Common myeloid progenitor, CD34-positive (primary cell): ENCODE results near the gene NME4.
A peak's percentile ranks its signal among the peaks of the same experiment; 100 is the strongest.

ENCODE experiments used
- CTCF ChIA-PET: fragments of 350-600 bp; sonication (Branson Sonifier 250); formaldehyde crosslinking; loops from one replicate; lab custom pipeline; 2021; ENCODE audit warnings: antibody characterized with exemption; lab: Charles Lee
- POLR2A ChIA-PET: fragments of 350-600 bp; sonication (Branson Sonifier 250); formaldehyde crosslinking; loops from one replicate; lab custom pipeline; 2021; ENCODE audit warnings: antibody characterized with exemption; lab: Charles Lee
- DNase-seq, 3 donors: peaks; one replicate each; pipeline versions ENCODE4 v3.0.0 to v3.0.0-alpha.2; 2013
- H3K27ac ChIP-seq, 2 experiments: 1 replicate in 1 of 2; 2 replicates in 1 of 2; pipeline ENCODE4 v1.7.0; 2013; ENCODE audit warnings: inconsistent platforms in 2 of 2, low read length in 2 of 2, mild to moderate bottlenecking in 2 of 2, low read depth in 1 of 2, moderate library complexity in 1 of 2; ENCODE audit not compliant: severe bottlenecking in 2 of 2, insufficient read depth in 1 of 2, poor library complexity in 1 of 2
- H3K27me3 ChIP-seq, 5 experiments: replicated peaks in 2 of 5; 1 replicate in 3 of 5; 2 replicates in 2 of 5; pipeline versions ENCODE4 v1.6.1 to v1.7.0; 2013; ENCODE audit warnings: low read length in 4 of 5, mild to moderate bottlenecking in 2 of 5, moderate library complexity in 2 of 5, inconsistent platforms in 1 of 5; ENCODE audit not compliant: insufficient read depth in 5 of 5, control insufficient read depth in 4 of 5
- H3K36me3 ChIP-seq, 4 experiments: 1 replicate in 2 of 4; 2 replicates in 2 of 4; pipeline versions ENCODE4 v1.6.1 to v1.7.0; 2013; ENCODE audit warnings: low read length in 3 of 4, control low read depth in 1 of 4, mild to moderate bottlenecking in 1 of 4; ENCODE audit not compliant: control insufficient read depth in 4 of 4, insufficient read depth in 4 of 4
- H3K4me1 ChIP-seq, 4 experiments: 1 replicate in 3 of 4; 2 replicates in 1 of 4; pipeline versions ENCODE4 v1.6.1 to v1.7.1; 2013; ENCODE audit warnings: low read length in 3 of 4, mild to moderate bottlenecking in 3 of 4, control low read depth in 1 of 4, inconsistent platforms in 1 of 4, moderate library complexity in 1 of 4; ENCODE audit not compliant: control insufficient read depth in 4 of 4, insufficient read depth in 4 of 4; ENCODE audit errors: control extremely low read depth in 1 of 4
- H3K4me3 ChIP-seq, 7 experiments: 1 replicate in 4 of 7; 2 replicates in 3 of 7; pipeline versions ENCODE4 v1.5.1 to v1.7.0; 2013; ENCODE audit warnings: mild to moderate bottlenecking in 7 of 7, low read length in 6 of 7, moderate library complexity in 6 of 7, inconsistent platforms in 2 of 7, low read depth in 2 of 7, control low read depth in 1 of 7; ENCODE audit not compliant: insufficient read depth in 4 of 7, control insufficient read depth in 1 of 7; ENCODE audit errors: extremely low read depth in 1 of 7
- H3K9me3 ChIP-seq, 5 experiments: 1 replicate in 4 of 5; 2 replicates in 1 of 5; pipeline versions ENCODE4 v1.6.1 to v1.7.1; 2013; ENCODE audit warnings: low read length in 4 of 5, mild to moderate bottlenecking in 2 of 5, inconsistent platforms in 1 of 5, low read depth in 1 of 5, moderate library complexity in 1 of 5; ENCODE audit not compliant: control insufficient read depth in 4 of 5, insufficient read depth in 2 of 5; ENCODE audit errors: control extremely low read depth in 1 of 5
- WGBS: methylation state at CpG from one replicate; pipeline ENCODE4 v1.1.5; 2013; ENCODE audit not compliant: insufficient coverage; 5-methylcytosine and 5-hydroxymethylcytosine counted together

The NME4 gene

GRCh38 chr16:400061-400591 is 3.1 kb downstream of the NME4 start:
- DNase-seq, result no peak
- Histone ChIP-seq H3K4me3 (peak overlapping the region in 6 of 7 experiments; percentile 69 to 92 (median 82)), H3K27me3 (no peaks in the 10 kb centered on the region), H3K4me1 (peaks cover 5 to 52% (median 43%) of the 10 kb centered on the region in 4 experiments), H3K27ac (peak overlapping the region in 1 of 2 experiments; percentile 83), H3K36me3 (peaks cover 0 to 29% (median 6%) of the 10 kb centered on the region in 4 experiments), H3K9me3 (no peaks in the 10 kb centered on the region)
- CTCF ChIA-PET, result interaction anchor here (1.1 to 2.4 kb wide), 3 partner anchors 30 to 44 kb away, joined by 3 to 9 read pairs (median 4); partner anchors contain the start of gene MRPL28
- POLR2A ChIA-PET, result interaction anchor here (0.6 to 1.0 kb wide), 2 partner anchors 25 to 105 kb away, joined by 3 to 4 read pairs; partner anchors contain the start of gene RAB11FIP3
- WGBS, result 73% methylated on average over 6 of the region's 10 CpGs

- WGBS, result under 1% methylated on average over 67 of the region's 91 CpGs
- H3K27me3 ChIP-seq, result no peaks in the 10 kb centered on the region
- POLR2A ChIA-PET, result interaction anchor here (0.6 to 0.7 kb wide), 3 partner anchors 77 to 792 kb away, joined by 3 to 4 read pairs (median 3); no protein-coding TSS in a partner anchor
- H3K4me1 ChIP-seq, result peaks cover 0 to 41% (median 33%) of the 10 kb centered on the region in 4 experiments
- peak within 1 kb of the TSS; percentile 69 to 92 (median 80) for H3K4me3 ChIP-seq
- no peaks in the 10 kb centered on the region for H3K9me3 ChIP-seq
- peaks cover 0 to 29% (median 6%) of the 10 kb centered on the region in 4 experiments for H3K36me3 ChIP-seq
- CTCF ChIA-PET, result interaction anchor here (1.5 to 2.4 kb wide), 2 partner anchors 31 to 39 kb away, joined by 4 to 9 read pairs; partner anchors contain the start of gene MRPL28
- H3K27ac ChIP-seq, result peak within 1 kb of the TSS; percentile 66 to 83
- peak; percentile 89 to 94 (median 93) for DNase-seq
Observed at GRCh38 chr16:401468-402348, 4.7 kb downstream of the NME4 start, which contains the start of gene DECR2. TSS of gene DECR2 (plus strand) at chr16:401885. CDS start at chr16:401964, 79 bp downstream.

GRCh38 chr16:404971-405486 is 8.0 kb downstream of the NME4 start:
- 93% methylated on average over 10 of the region's 12 CpGs for WGBS
- no peaks in the 10 kb centered on the region for H3K27me3 ChIP-seq
- no peaks in the 10 kb centered on the region for H3K9me3 ChIP-seq
- H3K4me1 ChIP-seq, result peaks cover 0 to 16% (median 11%) of the 10 kb centered on the region in 4 experiments
- H3K4me3 ChIP-seq, result no peak overlapping the region
- no peak for DNase-seq
- ChIA-PET POLR2A (no interaction called here), CTCF (no interaction called here)
- H3K27ac ChIP-seq, result no peak overlapping the region
- peaks cover 0 to 7% (median 0%) of the 10 kb centered on the region in 4 experiments for H3K36me3 ChIP-seq

- POLR2A ChIA-PET, result no interaction called here
Observed at GRCh38 chr16:405548-406506, 8.8 kb downstream of the NME4 start.

GRCh38 chr16:407253-407652 is 10.3 kb downstream of the NME4 start:
- DNase-seq, result no peak
- H3K36me3 ChIP-seq, result peaks cover 2 to 16% (median 9%) of the 10 kb centered on the region in 4 experiments
- peaks cover 0 to 4% (median 1%) of the 10 kb centered on the region in 4 experiments for H3K4me1 ChIP-seq
- CTCF ChIA-PET, result no interaction called here
- 96% methylated on average over 9 of the region's 16 CpGs for WGBS
- no peak overlapping the region for H3K4me3 ChIP-seq
- H3K27me3 ChIP-seq, result no peaks in the 10 kb centered on the region
- POLR2A ChIA-PET, result no interaction called here
- H3K9me3 ChIP-seq, result no peaks in the 10 kb centered on the region
- H3K27ac ChIP-seq, result no peak overlapping the region

More at GRCh38 chr16:405548-406506, 8.8 kb downstream of the NME4 start:
- peaks cover 0 to 3% (median 2%) of the 10 kb centered on the region in 4 experiments for H3K36me3 ChIP-seq
- H3K9me3 ChIP-seq, result no peaks in the 10 kb centered on the region
- peaks cover 0 to 8% (median 3%) of the 10 kb centered on the region in 4 experiments for H3K4me1 ChIP-seq
- no peak overlapping the region for H3K4me3 ChIP-seq
- CTCF ChIA-PET, result no interaction called here
- no peak for DNase-seq
- WGBS, result 96% methylated on average over 25 of the region's 27 CpGs
- H3K27ac ChIP-seq, result no peak overlapping the region
- H3K27me3 ChIP-seq, result no peaks in the 10 kb centered on the region

GRCh38 chr16:410516-411178 is 13.6 kb downstream of the NME4 start:
- Histone ChIP-seq H3K4me1 (no peaks in the 10 kb centered on the region), H3K4me3 (no peak overlapping the region), H3K27me3 (no peaks in the 10 kb centered on the region), H3K36me3 (peaks cover 2 to 16% (median 9%) of the 10 kb centered on the region in 4 experiments), H3K9me3 (no peaks in the 10 kb centered on the region), H3K27ac (no peak overlapping the region)
- POLR2A ChIA-PET, result no interaction called here
- CTCF ChIA-PET, result interaction anchor here (1.6 kb wide), 1 partner anchor 13 kb away, joined by 3 read pairs; no protein-coding TSS in a partner anchor
- DNase-seq, result no peak
- WGBS, result 96% methylated on average over 28 of the region's 36 CpGs
